ENCODE data around the gene OSBPL2. TPM values are rescaled to one million over a fixed set of nuclear protein-coding genes. Genes with fewer than 3 reads are reported as not detected.

OSBPL2 gene
- total and polyA plus RNA-seq, 2 experiments from 2014 or later: 37.5 to 43.4 TPM

- H3K27ac ChIP-seq: no peak overlapping the region
- DNase-seq (ENCODE audit: low read depth in 1 of 2, low spot score in 1 of 2): no peak
- no peak overlapping the region for H3K4me3 ChIP-seq
- no peaks in the 10 kb centered on the region for H3K9me3 ChIP-seq (ENCODE audit: low read depth)
- no peak for TF ChIP-seq CTCF (IDR thresholded peaks at IDR 0.05; ENCODE audit: low read depth, low read length)
- H3K36me3 ChIP-seq: no peaks in the 10 kb centered on the region
- no peaks in the 10 kb centered on the region for H3K27me3 ChIP-seq
- H3K4me1 ChIP-seq (ENCODE audit: low read depth): peaks cover 15% of the 10 kb centered on the region
Observed at GRCh38 chr20:62232194-62232593, 6.1 kb upstream of the OSBPL2 start.

- DNase-seq (ENCODE audit: low read depth in 1 of 2, low spot score in 1 of 2): no peak
- Histone ChIP-seq H3K27ac (no peak overlapping the region), H3K4me1 (ENCODE audit: low read depth) (peaks cover 15% of the 10 kb centered on the region), H3K27me3 (no peaks in the 10 kb centered on the region), H3K4me3 (no peak overlapping the region), H3K9me3 (ENCODE audit: low read depth) (no peaks in the 10 kb centered on the region), H3K36me3 (no peaks in the 10 kb centered on the region)
- no peak for TF ChIP-seq CTCF (IDR thresholded peaks at IDR 0.05; ENCODE audit: low read depth, low read length)
Observed at GRCh38 chr20:62232770-62233645, 5.3 kb upstream of the OSBPL2 start.

- no peaks in the 10 kb centered on the region for H3K27me3 ChIP-seq
- no peak overlapping the region for H3K27ac ChIP-seq
- no peak for DNase-seq (ENCODE audit: low read depth in 1 of 2, low spot score in 1 of 2)
- no peak for TF ChIP-seq CTCF (IDR thresholded peaks at IDR 0.05; ENCODE audit: low read depth, low read length)
- no peaks in the 10 kb centered on the region for H3K36me3 ChIP-seq
- peaks cover 15% of the 10 kb centered on the region for H3K4me1 ChIP-seq (ENCODE audit: low read depth)
- H3K9me3 ChIP-seq (ENCODE audit: low read depth): no peaks in the 10 kb centered on the region
- no peak overlapping the region for H3K4me3 ChIP-seq
Observed at GRCh38 chr20:62233684-62234083, 4.6 kb upstream of the OSBPL2 start.

- Histone ChIP-seq H3K4me1 (ENCODE audit: low read depth) (peaks cover 15% of the 10 kb centered on the region), H3K9me3 (ENCODE audit: low read depth) (no peaks in the 10 kb centered on the region), H3K27ac (peak overlapping the region; percentile 74), H3K36me3 (no peaks in the 10 kb centered on the region), H3K4me3 (no peak overlapping the region), H3K27me3 (no peaks in the 10 kb centered on the region)
- TF ChIP-seq CTCF (IDR thresholded peaks at IDR 0.05; ENCODE audit: low read depth, low read length): no peak
- DNase-seq (ENCODE audit: low read depth in 1 of 2, low spot score in 1 of 2): peak in 1 of 2 donors; percentile 23
Observed at GRCh38 chr20:62234339-62234738, 4.0 kb upstream of the OSBPL2 start.

- H3K27me3 ChIP-seq: no peaks in the 10 kb centered on the region
- no peaks in the 10 kb centered on the region for H3K9me3 ChIP-seq (ENCODE audit: low read depth)
- DNase-seq (ENCODE audit: low read depth in 1 of 2, low spot score in 1 of 2): peak in 1 of 2 donors; percentile 36
- no peak overlapping the region for H3K4me3 ChIP-seq
- peaks cover 15% of the 10 kb centered on the region for H3K4me1 ChIP-seq (ENCODE audit: low read depth)
- TF ChIP-seq CTCF (IDR thresholded peaks at IDR 0.05; ENCODE audit: low read depth, low read length): no peak
- H3K27ac ChIP-seq: peak overlapping the region; percentile 74
- H3K36me3 ChIP-seq: no peaks in the 10 kb centered on the region
Observed at GRCh38 chr20:62235001-62235776, 3.1 kb upstream of the OSBPL2 start.
